ENCODE measurements around the gene PRKCZ.

- TF ChIP-seq CTCF (conservative IDR thresholded peaks at IDR 0.05) (no peak), EZH2 (IDR thresholded peaks at IDR 0.05; ENCODE audit: low read depth) (no peak)
These were observed 110.5 kb downstream of the PRKCZ start for GRCh38 chr1:2160451-2161300.

Data from PC-9 (cell line).